ENCODE measurements around the gene MTG2.

MTG2 gene

GRCh38 chr20:62182469-62183425 is at the start of gene MTG2:
MTG2 (plus strand) TSS chr20:62183028; CDS start chr20:62193421, 10,393 bp downstream.
- peak; percentile 38 to 68 for DNase-seq

- DNase-seq: no peak
These were observed 49.6 kb upstream of the MTG2 start for GRCh38 chr20:62133051-62133845.

- DNase-seq: no peak
These were observed 49.0 kb upstream of the MTG2 start for GRCh38 chr20:62133864-62134263.

- no peak for DNase-seq
These were observed 48.0 kb upstream of the MTG2 start for GRCh38 chr20:62134735-62135231.

GRCh38 chr20:62135573-62136266 is 47.1 kb upstream of the MTG2 start:
- DNase-seq: no peak

- DNase-seq: no peak
These were observed 46.3 kb upstream of the MTG2 start for GRCh38 chr20:62136283-62137091.

- no peak for DNase-seq
These were observed 45.8 kb upstream of the MTG2 start for GRCh38 chr20:62137092-62137384.

GRCh38 chr20:62137478-62138203 is 45.2 kb upstream of the MTG2 start:
- DNase-seq: no peak

GRCh38 chr20:62138204-62138543 is 44.7 kb upstream of the MTG2 start:
- no peak for DNase-seq

- no peak for DNase-seq
These were observed 43.9 kb upstream of the MTG2 start for GRCh38 chr20:62138912-62139311.

- no peak for DNase-seq
These were observed 43.2 kb upstream of the MTG2 start for GRCh38 chr20:62139636-62140035.

- no peak for DNase-seq
These were observed 41.8 kb upstream of the MTG2 start for GRCh38 chr20:62141043-62141396.

- no peak for DNase-seq
These were observed 41.2 kb upstream of the MTG2 start for GRCh38 chr20:62141397-62142251.

GRCh38 chr20:62142252-62143080 is 40.4 kb upstream of the MTG2 start:
- DNase-seq: no peak

- DNase-seq: no peak
These were observed 39.5 kb upstream of the MTG2 start, which contains the start of the genes PSMA7 and SS18L1 for GRCh38 chr20:62143081-62143956. PSMA7 (minus strand) TSS chr20:62143394; CDS start chr20:62143303, 91 bp downstream. SS18L1 (plus strand) TSS chr20:62143769; CDS start chr20:62143821, 52 bp downstream.

- DNase-seq: no peak
These were observed 38.6 kb upstream of the MTG2 start for GRCh38 chr20:62143957-62144825.

GRCh38 chr20:62145688-62146018 is 37.2 kb upstream of the MTG2 start:
- no peak for DNase-seq
